GM18861 (cell line): ENCODE data around the gene MED27.
A peak's percentile ranks its signal among the peaks of the same experiment; 100 is the strongest.

Experiments
- ATAC-seq: cut with Tn5 transposase; IDR thresholded peaks from one replicate; pipeline ENCODE4 v1.9.1; 2021; ENCODE audit not compliant: unreplicated experiment

The MED27 gene, protein sequence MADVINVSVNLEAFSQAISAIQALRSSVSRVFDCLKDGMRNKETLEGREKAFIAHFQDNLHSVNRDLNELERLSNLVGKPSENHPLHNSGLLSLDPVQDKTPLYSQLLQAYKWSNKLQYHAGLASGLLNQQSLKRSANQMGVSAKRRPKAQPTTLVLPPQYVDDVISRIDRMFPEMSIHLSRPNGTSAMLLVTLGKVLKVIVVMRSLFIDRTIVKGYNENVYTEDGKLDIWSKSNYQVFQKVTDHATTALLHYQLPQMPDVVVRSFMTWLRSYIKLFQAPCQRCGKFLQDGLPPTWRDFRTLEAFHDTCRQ

GRCh38 chr9:132079391-132080091 lies at the start of gene MED27:
Gene MED27, minus strand, starts transcription at chr9:132079867. Its CDS starts 23 bp downstream, at chr9:132079844.
- ATAC-seq: peak; percentile 79

DNA sequence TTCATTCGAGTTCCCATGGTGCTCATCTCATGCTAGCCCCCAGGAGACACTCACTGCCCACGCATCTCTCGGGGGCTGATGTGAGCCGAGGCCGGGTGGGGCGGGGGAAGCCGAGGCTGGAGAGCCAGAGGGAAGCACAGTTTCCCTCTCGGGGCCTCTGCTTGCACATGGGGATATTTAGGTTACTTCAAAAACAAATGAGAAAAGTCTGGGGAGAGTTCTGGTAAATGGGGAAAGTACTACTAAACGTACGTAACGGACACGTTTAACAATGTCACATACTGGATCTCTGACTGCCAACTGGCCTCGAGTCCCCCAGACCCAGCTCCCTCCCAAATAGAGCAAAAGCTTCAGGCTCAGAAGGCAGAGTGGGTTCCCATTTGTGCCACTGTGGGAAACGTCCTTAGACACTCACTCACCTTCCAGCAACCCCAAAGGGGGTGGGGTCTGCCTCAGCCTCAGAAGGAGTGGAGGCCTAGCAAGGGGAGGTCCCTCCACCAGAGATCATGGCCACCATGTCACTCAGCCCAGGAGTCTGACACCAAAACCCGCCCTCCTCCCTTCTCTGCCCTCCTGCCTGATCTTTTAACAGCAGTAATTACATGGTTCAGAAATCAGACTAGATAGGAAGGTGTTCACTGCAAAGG lies 48.3 kb upstream of the MED27 start:
- no peak for ATAC-seq

DNA sequence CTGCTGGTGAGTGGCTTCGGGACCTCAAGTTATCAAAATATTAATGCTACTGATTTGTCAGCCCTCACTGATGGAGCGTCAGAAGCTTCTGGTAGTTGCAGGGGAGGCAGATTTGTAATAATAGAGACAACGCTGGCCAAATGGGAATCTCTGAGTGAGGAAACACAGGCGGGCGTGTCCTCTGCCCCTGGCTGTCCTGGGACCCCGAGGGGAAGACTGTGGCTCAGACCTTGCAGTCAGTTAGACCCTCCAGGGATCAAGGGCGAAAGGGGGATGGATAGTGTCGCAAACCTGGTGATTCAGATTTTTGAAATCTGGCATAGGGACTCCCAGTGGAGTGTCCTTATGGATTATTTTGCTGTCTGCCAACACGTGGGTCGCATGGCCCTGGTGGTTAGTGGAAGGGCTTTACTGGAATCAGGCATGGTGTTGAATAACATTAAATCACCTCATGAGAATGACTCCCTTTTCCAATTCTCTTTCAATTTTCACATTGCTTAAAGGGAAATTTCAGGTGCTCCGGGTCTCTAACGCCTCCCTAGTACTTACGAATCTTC lies 47.1 kb upstream of the MED27 start:
- ATAC-seq: no peak

DNA sequence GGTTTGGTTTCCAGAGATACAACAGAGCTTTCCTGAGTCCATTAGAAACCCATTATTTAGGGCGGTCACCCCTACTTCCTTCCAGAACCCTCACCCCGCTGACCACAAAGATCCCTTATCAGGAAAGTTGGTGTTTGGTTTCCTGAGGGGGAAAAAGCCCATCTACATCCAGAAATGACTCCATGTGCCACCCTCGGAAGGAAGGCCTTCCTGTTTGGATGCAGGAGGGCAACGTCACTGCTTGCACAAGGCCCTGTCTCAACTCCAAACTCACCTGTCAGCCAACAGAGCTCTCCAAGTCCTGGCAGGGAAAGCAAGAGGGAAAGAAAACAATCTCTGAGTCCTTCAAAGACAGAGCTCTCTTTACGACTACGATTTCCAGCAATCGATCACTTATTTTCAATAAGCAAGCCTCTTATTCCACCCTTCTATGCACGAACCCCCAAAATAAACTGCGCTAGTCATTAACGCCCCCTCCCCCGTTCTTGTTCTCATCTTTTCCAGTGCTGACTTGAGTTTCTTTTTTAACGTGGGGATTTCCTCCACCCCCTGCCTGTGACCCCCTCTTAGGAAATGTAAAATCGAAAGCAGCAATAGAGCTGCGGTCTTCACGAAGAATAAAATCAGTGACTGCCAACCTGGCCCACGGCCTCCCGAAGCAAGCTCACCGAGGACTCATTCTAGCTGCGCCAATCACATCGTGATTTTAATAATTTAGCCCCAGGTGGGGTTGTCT lies 46.4 kb upstream of the MED27 start:
- ATAC-seq: no peak

GRCh38 chr9:132125361-132125760 lies 45.7 kb upstream of the MED27 start:
- no peak for ATAC-seq

DNA sequence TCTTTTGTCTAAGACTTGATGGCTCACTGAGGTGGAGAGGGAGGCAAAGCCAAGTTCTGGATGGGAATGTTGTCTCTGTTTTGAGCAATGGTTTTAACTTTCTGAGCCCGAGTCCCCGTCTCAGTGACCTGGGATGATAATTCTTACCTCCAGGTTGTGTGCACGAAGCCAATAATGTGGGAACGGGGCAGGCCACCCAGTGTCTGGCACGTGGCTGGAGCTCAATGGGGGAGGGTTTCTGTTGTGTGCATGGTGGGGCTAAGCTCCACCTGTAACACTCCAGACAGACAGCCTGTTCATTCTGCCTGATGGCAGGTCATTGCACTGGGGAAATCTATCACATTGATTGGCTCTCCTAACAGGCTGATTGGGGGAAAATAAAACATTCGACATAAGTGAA lies 45.1 kb upstream of the MED27 start:
- no peak for ATAC-seq

DNA sequence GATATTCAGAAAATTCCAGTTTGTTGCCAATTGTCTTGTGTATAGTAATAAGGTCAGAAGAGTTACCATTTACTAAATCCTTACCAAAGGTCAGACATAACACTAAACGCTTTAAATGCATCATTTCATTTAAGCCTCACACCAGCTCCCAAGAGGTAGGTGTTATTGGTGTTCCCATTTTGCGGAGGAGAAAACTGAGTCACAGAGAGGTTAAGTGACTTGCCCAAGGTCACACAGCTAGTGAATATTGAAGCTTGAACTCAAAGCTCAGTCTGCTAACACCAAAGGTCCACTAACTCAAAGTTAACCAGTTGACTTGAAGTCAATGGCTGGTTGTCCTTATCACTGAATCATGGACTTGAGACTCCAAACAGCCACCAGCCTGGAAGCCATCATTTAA lies 41.4 kb upstream of the MED27 start:
- ATAC-seq: no peak

DNA sequence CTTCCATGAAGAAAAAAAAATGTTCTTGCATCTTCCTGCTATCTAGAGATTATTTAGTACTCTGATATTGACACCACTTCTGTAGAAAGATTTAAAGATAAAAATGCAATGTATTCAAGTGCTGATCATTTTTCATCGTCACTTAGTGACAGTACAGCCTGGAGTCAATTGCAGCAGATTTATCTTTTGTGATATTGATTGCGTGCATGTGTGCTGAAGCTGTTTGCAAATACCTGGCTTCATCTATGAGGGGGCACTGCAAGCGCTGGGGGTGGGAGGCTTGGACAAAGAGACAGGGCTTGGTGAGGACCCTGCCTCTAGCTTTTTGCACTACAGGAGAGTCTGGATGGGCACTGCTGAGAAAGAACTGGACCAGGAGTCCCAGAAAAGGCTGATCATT lies 38.0 kb upstream of the MED27 start:
- no peak for ATAC-seq

- no peak for ATAC-seq
These were observed 36.9 kb upstream of the MED27 start for GRCh38 chr9:132116583-132116982.

- ATAC-seq: no peak
These were observed 34.5 kb upstream of the MED27 start for GRCh38 chr9:132114102-132114707.

GRCh38 chr9:132109291-132109690 lies 29.6 kb upstream of the MED27 start:
- no peak for ATAC-seq

DNA sequence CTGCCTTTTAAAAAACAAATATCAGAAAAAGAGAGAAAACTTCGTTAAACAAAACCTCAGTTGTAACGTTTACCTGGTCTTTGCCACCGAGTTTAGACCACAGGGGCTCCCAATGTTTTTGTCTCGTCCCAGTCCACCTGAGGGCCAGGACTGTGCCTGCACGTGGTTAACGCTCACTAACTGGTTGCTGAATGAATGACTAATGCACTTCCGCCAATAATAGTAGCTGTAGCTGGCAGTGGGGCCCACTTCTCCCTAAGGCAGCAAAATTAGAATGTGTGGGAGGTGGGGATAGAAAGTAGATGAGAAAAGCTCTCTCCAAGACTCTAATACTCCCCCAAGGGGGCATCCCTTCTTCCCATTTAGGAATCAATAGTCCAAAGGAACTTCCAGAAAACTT lies 29.1 kb upstream of the MED27 start:
- no peak for ATAC-seq

DNA sequence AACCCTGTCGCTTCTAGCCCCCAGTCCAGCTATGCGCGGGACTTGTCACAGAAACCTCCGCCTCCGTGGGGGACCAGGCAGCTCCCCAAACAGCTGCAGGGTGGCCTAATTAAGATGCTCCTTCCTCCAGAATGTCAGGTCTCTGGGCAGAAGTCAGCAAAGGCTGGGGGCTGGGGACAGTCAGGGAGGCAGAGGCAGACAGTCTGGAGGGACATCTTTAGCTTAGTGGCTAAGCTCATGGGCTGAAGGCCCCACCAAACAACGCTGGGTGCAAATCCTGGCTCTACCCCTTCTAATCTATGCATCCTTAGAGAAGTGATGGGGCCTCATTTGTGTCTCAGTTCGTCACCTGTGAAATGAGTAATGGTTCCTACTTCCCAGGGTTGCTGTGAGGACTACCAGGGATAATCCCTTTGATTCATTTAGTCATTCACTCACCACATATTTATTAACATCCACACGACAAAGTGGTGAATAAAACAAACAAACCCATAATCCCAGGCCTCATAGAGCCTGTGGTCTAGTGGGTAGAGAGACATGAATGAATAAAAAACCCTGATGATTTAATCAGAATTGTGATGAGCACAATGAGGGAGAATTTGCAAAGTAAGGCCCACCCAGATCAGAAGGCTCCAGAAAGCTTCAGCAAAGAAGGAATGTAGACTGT lies 20.2 kb upstream of the MED27 start:
- no peak for ATAC-seq

GRCh38 chr9:132099167-132099566 lies 19.5 kb upstream of the MED27 start:
- no peak for ATAC-seq

- ATAC-seq: no peak
These were observed 14.7 kb upstream of the MED27 start for GRCh38 chr9:132094314-132094791.

DNA sequence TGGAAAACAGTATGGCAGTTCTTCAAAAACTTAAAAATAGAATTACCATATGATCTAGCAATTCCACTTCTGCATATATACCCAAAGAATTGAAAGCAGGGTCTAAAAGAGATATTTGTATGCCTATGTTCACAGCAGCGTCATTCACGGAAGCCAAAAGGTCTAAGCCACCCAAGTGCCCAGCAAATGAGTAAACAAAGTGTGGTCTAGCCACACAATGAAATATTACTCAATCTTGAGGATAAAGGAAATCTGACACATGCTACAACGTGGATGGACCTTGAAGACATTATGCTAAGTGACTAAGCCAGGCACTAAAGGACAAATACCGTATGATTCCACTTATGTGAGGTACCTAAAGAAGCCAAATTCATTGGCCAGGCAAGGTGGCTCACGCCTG lies 11.1 kb upstream of the MED27 start:
- no peak for ATAC-seq

DNA sequence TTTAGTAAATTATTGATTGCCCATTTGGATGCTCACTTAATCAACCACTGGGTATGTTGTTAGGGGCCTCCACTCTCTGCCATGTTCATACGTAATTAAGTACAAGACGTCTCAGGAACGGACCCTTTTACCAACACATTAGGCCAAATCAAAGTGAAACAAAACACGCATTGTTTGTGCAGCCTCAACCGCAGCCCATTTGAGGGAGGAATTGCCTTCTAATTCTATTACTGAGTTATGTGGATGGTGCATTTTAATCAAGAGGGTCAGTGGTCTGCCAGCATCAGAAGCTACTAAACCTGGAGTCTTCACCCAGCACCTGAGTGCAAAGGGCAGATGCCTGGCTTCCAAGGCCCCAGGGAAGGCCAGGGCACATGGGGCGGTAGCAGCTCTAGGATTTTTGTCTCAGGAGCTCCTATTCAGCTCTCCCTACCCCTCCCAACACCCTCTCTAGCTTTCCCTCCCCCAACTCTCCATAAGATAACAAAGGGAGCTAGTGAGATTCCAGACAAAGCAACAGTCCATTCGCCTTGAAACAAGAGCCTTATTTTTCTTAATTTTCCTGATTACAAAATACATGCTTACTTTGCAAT lies 7.9 kb upstream of the MED27 start:
- ATAC-seq: no peak

- ATAC-seq: no peak
These were observed 2.5 kb upstream of the MED27 start for GRCh38 chr9:132082188-132082587.

GRCh38 chr9:132078699-132079356 lies 839 bp downstream of the MED27 start:
- ATAC-seq: peak; percentile 9
